NCI-H446 treated with DMSO at 0.1 percent for 48 hours (cell line): ENCODE data around the gene ITPK1.

Source experiments
- DNase-seq: peaks from one replicate; lab custom pipeline; 2025; lab: John Stamatoyannopoulos, UW

The ITPK1 gene

GRCh38 chr14:92988786-92989755, 126.7 kb downstream of the ITPK1 start:
- no peak for DNase-seq

GRCh38 chr14:92987713-92988510, 127.8 kb downstream of the ITPK1 start:
- DNase-seq = no peak

GRCh38 chr14:92987148-92987570, 128.6 kb downstream of the ITPK1 start:
- DNase-seq = no peak

GRCh38 chr14:92986254-92987147, 129.2 kb downstream of the ITPK1 start:
- peak; percentile 73 for DNase-seq

- no peak for DNase-seq
These were observed 130.2 kb downstream of the ITPK1 start for GRCh38 chr14:92985521-92985920.

- DNase-seq = no peak
These were observed 130.8 kb downstream of the ITPK1 start for GRCh38 chr14:92984896-92985295.

- DNase-seq = no peak
These were observed 131.5 kb downstream of the ITPK1 start for GRCh38 chr14:92984082-92984788.

- peak; percentile 25 for DNase-seq
These were observed 132.8 kb downstream of the ITPK1 start for GRCh38 chr14:92982956-92983355.

GRCh38 chr14:92981726-92982125, 134.0 kb downstream of the ITPK1 start:
- no peak for DNase-seq

GRCh38 chr14:92980866-92981265, 134.9 kb downstream of the ITPK1 start:
- no peak for DNase-seq

GRCh38 chr14:92978229-92979021, 137.3 kb downstream of the ITPK1 start:
- no peak for DNase-seq

GRCh38 chr14:92976268-92976667, 139.5 kb downstream of the ITPK1 start:
- DNase-seq = no peak

GRCh38 chr14:92974541-92975345, 141.0 kb downstream of the ITPK1 start:
- no peak for DNase-seq

- no peak for DNase-seq
These were observed 141.8 kb downstream of the ITPK1 start for GRCh38 chr14:92973798-92974372.

GRCh38 chr14:92973261-92973797, 142.4 kb downstream of the ITPK1 start:
- peak; percentile 97 for DNase-seq

- no peak for DNase-seq
These were observed 144.0 kb downstream of the ITPK1 start for GRCh38 chr14:92971601-92972180.

GRCh38 chr14:92970271-92970670, 145.5 kb downstream of the ITPK1 start:
- DNase-seq = no peak

GRCh38 chr14:92969871-92970270, 145.9 kb downstream of the ITPK1 start:
- no peak for DNase-seq
